Ovary (tissue), 9 donors: Measurements from ENCODE around the gene GSK3A. TPM values are rescaled to one million over a fixed set of nuclear protein-coding genes. Genes with fewer than 3 reads are reported as not detected.
A peak's percentile ranks its signal among the peaks of the same experiment; 100 is the strongest.

ENCODE experiments used
- DNase-seq, 5 donors: peaks; one replicate each; pipeline ENCODE4 v3.0.0-alpha.2; 2019 to 2020
- H3K27ac ChIP-seq, 2 donors: fragments of 200-600 bp; one replicate each; pipeline versions ENCODE4 v1.5.1 to v1.8.0; 2019 to 2022
- H3K27me3 ChIP-seq: fragments of 200-600 bp; one replicate; pipeline ENCODE4 v1.8.0; 2022
- H3K36me3 ChIP-seq: fragments of 200-600 bp; sonication (generic); one replicate; pipeline ENCODE4 v1.5.1; 2019
- H3K4me1 ChIP-seq: one replicate; pipeline ENCODE4 v1.8.1; 2013; ENCODE audit warnings: mild to moderate bottlenecking, moderate library complexity; ENCODE audit not compliant: insufficient read depth
- H3K4me3 ChIP-seq: fragments of 200-600 bp; sonication (generic); one replicate; pipeline ENCODE4 v1.5.1; 2017
- H3K9me3 ChIP-seq, 2 donors: fragments of 200-600 bp in 1 of 2; sonication (generic) in 1 of 2; one replicate each; pipeline versions ENCODE4 v1.5.1 to v1.8.1; 2013 to 2019; ENCODE audit warnings: mild to moderate bottlenecking in 1 of 2, moderate library complexity in 1 of 2
- EP300 ChIP-seq: sonication (generic); formaldehyde crosslinking; IDR thresholded peaks from one replicate; pipeline ENCODE4 v1.6.1; 2017; ENCODE audit warnings: antibody characterized with exemption
- POLR2A ChIP-seq: fragments of 450-650 bp; IDR thresholded peaks from one replicate; pipeline ENCODE4 v1.6.1; 2017; ENCODE audit warnings: antibody characterized with exemption, mild to moderate bottlenecking, moderate library complexity
- WGBS, 3 donors: extraction: QIAGEN DNeasy Blood & Tissue Kit in 1 of 3; methylation state at CpG; one replicate each; pipeline versions ENCODE4 v1.1.5 to v1.1.7; 2013 to 2017; 5-methylcytosine and 5-hydroxymethylcytosine counted together
- intact Hi-C, 4 donors: fragments of 100-400 bp; cut with DNase I; formaldehyde crosslinking; loops; one replicate each; pipeline versions ENCODE4 v1.11.0 to v1.15.1; 2022 to 2023
- polyA plus RNA-seq, 2 donors: library from polyadenylated mRNA; stranded (reverse); fragments of 200-250 nt in 1 of 2; fragments of 350-450 nt in 1 of 2; fragmentation: Illumina TruSeq in 1 of 2; extraction: RNeasy Lipid Tissue Mini Kit (QIAGEN cat#74804) in 1 of 2; gene quantifications; one replicate each; pipeline ENCODE4 v1.2.3, GENCODE V29; 2013 to 2014
- total RNA-seq, 7 donors: library from RNA; depleted of rRNA in 2 of 7; stranded (reverse); fragments of >200 nt in 2 of 7; fragmentation: NEBNext Ultra II Directional in 3 of 7; extraction: Animal tissue kit (Norgen Biotek cat#: 25700) in 3 of 7; gene quantifications; one replicate each; pipeline versions ENCODE4 v1.1.0 to v1.2.4, GENCODE V29; 2016 to 2023
- TF ChIP-seq, protein P1 (sequence below), 3 donors: fragments of 450-650 bp in 2 of 3; fragments of 200-600 bp in 1 of 3; IDR thresholded peaks; one replicate each; pipeline versions ENCODE4 v1.5.1 to v1.8.0; 2016 to 2022; ENCODE audit warnings: antibody characterized with exemption in 3 of 3, mild to moderate bottlenecking in 1 of 3
- donor health status: DM: no; HTN: no; CAD: no; lungs with moderate emphysema.
- donor health status: DM: no; HTN: no; CAD: no.
- donor health status: Bipolar disorder and iron deficiency.
- donor health status: DM: yes; HTN: yes; CAD: no.
- donor health status: DM: no; HTN: no; CAD: no.
- donor health status: DM: yes; HTN: yes; CAD: no.

The GSK3A gene
- total and polyA plus RNA-seq, 9 donors: 16.0 to 40.9 (median 34.9) TPM

DNA sequence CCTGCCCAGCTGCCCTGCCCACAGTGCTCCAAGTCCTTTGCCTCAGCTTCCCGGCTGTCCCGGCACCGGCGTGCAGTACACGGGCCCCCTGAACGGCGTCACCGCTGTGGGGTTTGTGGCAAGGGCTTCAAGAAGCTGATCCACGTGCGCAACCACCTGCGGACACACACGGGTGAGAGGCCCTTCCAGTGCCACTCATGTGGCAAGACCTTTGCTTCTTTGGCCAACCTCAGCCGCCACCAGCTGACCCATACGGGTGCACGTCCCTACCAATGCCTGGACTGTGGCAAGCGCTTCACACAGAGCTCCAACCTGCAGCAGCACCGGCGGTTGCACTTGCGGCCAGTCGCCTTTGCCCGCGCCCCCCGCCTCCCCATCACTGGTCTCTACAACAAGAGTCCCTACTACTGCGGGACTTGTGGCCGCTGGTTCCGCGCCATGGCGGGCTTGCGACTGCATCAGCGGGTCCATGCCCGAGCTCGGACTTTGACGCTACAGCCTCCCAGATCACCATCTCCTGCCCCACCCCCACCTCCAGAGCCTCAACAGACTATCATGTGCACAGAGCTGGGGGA is 16.6 kb downstream of the GSK3A start:
- H3K9me3 ChIP-seq: no peaks in the 10 kb centered on the region
- WGBS, 3 donors: 91 to 92% (median 91%) methylated on average over 33 of the region's 33 CpGs
- no peak overlapping the region for H3K4me3 ChIP-seq
- TF ChIP-seq, protein P1, sequence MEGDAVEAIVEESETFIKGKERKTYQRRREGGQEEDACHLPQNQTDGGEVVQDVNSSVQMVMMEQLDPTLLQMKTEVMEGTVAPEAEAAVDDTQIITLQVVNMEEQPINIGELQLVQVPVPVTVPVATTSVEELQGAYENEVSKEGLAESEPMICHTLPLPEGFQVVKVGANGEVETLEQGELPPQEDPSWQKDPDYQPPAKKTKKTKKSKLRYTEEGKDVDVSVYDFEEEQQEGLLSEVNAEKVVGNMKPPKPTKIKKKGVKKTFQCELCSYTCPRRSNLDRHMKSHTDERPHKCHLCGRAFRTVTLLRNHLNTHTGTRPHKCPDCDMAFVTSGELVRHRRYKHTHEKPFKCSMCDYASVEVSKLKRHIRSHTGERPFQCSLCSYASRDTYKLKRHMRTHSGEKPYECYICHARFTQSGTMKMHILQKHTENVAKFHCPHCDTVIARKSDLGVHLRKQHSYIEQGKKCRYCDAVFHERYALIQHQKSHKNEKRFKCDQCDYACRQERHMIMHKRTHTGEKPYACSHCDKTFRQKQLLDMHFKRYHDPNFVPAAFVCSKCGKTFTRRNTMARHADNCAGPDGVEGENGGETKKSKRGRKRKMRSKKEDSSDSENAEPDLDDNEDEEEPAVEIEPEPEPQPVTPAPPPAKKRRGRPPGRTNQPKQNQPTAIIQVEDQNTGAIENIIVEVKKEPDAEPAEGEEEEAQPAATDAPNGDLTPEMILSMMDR (IDR thresholded peaks at IDR 0.05): no peak
- no peak for TF ChIP-seq POLR2A
- TF ChIP-seq EP300: no peak
- DNase-seq: no peak
- intact Hi-C loops: no loop called here
- H3K4me1 ChIP-seq: peaks cover 2% of the 10 kb centered on the region
- H3K27ac ChIP-seq: no peak overlapping the region
- H3K27me3 ChIP-seq: no peaks in the 10 kb centered on the region
- H3K36me3 ChIP-seq: no peaks in the 10 kb centered on the region

GRCh38 chr19:42224940-42225717 is 17.3 kb downstream of the GSK3A start:
- Histone ChIP-seq H3K36me3 (no peaks in the 10 kb centered on the region), H3K4me3 (no peak overlapping the region), H3K9me3 (no peaks in the 10 kb centered on the region), H3K27me3 (no peaks in the 10 kb centered on the region), H3K27ac (no peak overlapping the region), H3K4me1 (peaks cover 3% of the 10 kb centered on the region)
- no peak for DNase-seq
- intact Hi-C loops: no loop called here
- whole genome bisulfite sequencing, 3 donors: 90 to 95% (median 91%) methylated on average over 37 of the region's 37 CpGs
- TF ChIP-seq, protein P1 (IDR thresholded peaks at IDR 0.05): no peak
- no peak for TF ChIP-seq EP300
- no peak for TF ChIP-seq POLR2A

DNA sequence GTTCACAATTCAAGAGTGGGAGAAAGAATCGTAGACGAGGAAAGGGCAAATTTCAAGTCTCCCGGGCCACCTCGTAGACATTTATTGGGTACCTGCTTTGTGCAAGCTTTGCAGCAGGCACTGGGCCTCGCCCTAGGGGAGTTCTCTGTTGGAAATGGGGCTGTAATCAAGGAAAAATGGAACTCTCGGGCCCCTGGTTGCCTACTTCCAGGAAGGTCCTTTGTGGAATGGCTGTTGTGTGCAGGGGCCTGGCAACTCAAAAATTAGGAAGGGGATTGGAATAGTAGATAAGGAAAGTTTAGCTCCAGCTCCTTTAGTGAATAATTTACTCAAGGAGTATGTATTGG is 21.7 kb downstream of the GSK3A start:
- Histone ChIP-seq H3K9me3 (no peaks in the 10 kb centered on the region), H3K4me1 (peaks cover 6% of the 10 kb centered on the region), H3K36me3 (no peaks in the 10 kb centered on the region), H3K27me3 (no peaks in the 10 kb centered on the region), H3K4me3 (peak overlapping the region; percentile 72), H3K27ac (peak overlapping the region; percentile 31 to 61)
- WGBS, 3 donors: 1% methylated on average over 6 of the region's 6 CpGs
- TF ChIP-seq, protein P1 (IDR thresholded peaks at IDR 0.05): no peak
- TF ChIP-seq POLR2A (no peak), EP300 (no peak)
- DNase-seq: no peak
- intact Hi-C loops: no loop called here

- Histone ChIP-seq H3K27me3 (no peaks in the 10 kb centered on the region), H3K36me3 (no peaks in the 10 kb centered on the region), H3K4me3 (peak within 1 kb of the TSS; percentile 72), H3K9me3 (no peaks in the 10 kb centered on the region), H3K27ac (peak within 1 kb of the TSS; percentile 31 to 61), H3K4me1 (peaks cover 6% of the 10 kb centered on the region)
- DNase-seq: peak; percentile 96 to 98 (median 96)
- intact Hi-C loops: no loop called here
- WGBS, 3 donors: 0% methylated on average over 53 of the region's 53 CpGs
- no peak for TF ChIP-seq EP300
- TF ChIP-seq POLR2A: peak; percentile 69
- TF ChIP-seq, protein P1 (IDR thresholded peaks at IDR 0.05): no peak
These were observed 22.3 kb downstream of the GSK3A start, which contains the start of gene ZNF526 for GRCh38 chr19:42219812-42220750. Gene ZNF526 (plus strand): TSS chr19:42220312. CDS start chr19:42224404, 4,092 bp downstream.
